ENCODE data around the gene CORO7. TPM values are rescaled to one million over a fixed set of nuclear protein-coding genes. Genes with fewer than 3 reads are reported as not detected.

Gene CORO7
- total RNA-seq, 1 donor from 2014 or later: 14.6 TPM

- H3K9me3 ChIP-seq (ENCODE audit: control insufficient read depth in 3 of 3, low read length in 3 of 3): no peaks in the 10 kb centered on the region
- H3K27ac ChIP-seq (ENCODE audit: low read depth, low read length): peak overlapping the region; percentile 78
- peak overlapping the region; percentile 55 to 68 (median 63) for H3K4me3 ChIP-seq (ENCODE audit: low read length in 3 of 3)
- H3K9ac ChIP-seq (ENCODE audit: low read depth in 1 of 3, low read length in 3 of 3): peak overlapping the region; percentile 39 to 74 (median 54)
- H3K36me3 ChIP-seq (ENCODE audit: control insufficient read depth in 3 of 3, insufficient read depth in 3 of 3, low read length in 3 of 3): no peaks in the 10 kb centered on the region
- no peaks in the 10 kb centered on the region for H3K27me3 ChIP-seq (ENCODE audit: control insufficient read depth in 3 of 3, insufficient read depth in 3 of 3, low read length in 3 of 3)
- H3K4me1 ChIP-seq (ENCODE audit: control insufficient read depth in 3 of 3, insufficient read depth in 3 of 3, low read length in 3 of 3): peaks cover 35 to 59% (median 49%) of the 10 kb centered on the region in 3 donors
These were observed 43.6 kb downstream of the CORO7 start for GRCh38 chr16:4372578-4373355.

GRCh38 chr16:4372001-4372577 is 44.3 kb downstream of the CORO7 start:
- Histone ChIP-seq H3K4me3 (ENCODE audit: low read length in 3 of 3) (peak overlapping the region; percentile 55 to 68 (median 63)), H3K4me1 (ENCODE audit: control insufficient read depth in 3 of 3, insufficient read depth in 3 of 3, low read length in 3 of 3) (peaks cover 30 to 54% (median 45%) of the 10 kb centered on the region in 3 donors), H3K36me3 (ENCODE audit: control insufficient read depth in 3 of 3, insufficient read depth in 3 of 3, low read length in 3 of 3) (no peaks in the 10 kb centered on the region), H3K27me3 (ENCODE audit: control insufficient read depth in 3 of 3, insufficient read depth in 3 of 3, low read length in 3 of 3) (no peaks in the 10 kb centered on the region), H3K27ac (ENCODE audit: low read depth, low read length) (peak overlapping the region; percentile 78), H3K9me3 (ENCODE audit: control insufficient read depth in 3 of 3, low read length in 3 of 3) (no peaks in the 10 kb centered on the region), H3K9ac (ENCODE audit: low read depth in 1 of 3, low read length in 3 of 3) (peak overlapping the region; percentile 39 to 74 (median 54))

DNA sequence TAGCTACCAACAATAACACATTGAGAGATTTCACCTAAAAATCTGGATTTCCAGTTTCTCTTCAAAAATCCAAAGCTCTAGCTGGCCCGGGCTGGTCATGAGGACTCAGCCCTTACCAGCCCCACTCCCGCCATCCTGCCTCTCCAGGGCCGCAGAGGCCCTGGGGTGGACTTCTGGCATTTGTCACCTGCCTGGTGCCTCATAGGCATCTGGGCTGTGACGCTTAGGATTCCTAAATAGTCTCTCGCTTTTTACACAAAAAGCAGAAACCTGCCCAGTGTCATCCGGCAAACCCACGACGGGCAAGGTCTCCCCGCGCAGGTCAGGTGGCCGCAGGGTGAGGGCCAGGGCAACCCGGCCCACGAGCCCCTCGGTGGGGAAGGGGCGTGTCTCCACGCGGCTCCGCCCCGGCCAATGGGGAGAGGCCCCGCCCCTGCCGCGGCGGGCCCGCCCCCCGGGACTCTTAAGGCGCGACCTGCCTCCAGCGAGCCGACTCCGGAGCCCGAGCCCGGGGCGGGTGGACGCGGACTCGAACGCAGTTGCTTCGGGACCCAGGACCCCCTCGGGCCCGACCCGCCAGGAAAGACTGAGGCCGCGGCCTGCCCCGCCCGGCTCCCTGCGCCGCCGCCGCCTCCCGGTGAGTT is 44.9 kb downstream of the CORO7 start, which contains the start of gene VASN:
Gene VASN (plus strand): TSS at position 492 of the 644 bp plus-strand sequence. CDS start 9,030 bp downstream, outside the sequence.
- H3K27ac ChIP-seq (ENCODE audit: low read depth, low read length): peak within 1 kb of the TSS; percentile 81
- H3K9ac ChIP-seq (ENCODE audit: low read depth in 1 of 3, low read length in 3 of 3): peak within 1 kb of the TSS; percentile 39 to 74 (median 54)
- H3K9me3 ChIP-seq (ENCODE audit: control insufficient read depth in 3 of 3, low read length in 3 of 3): no peaks in the 10 kb centered on the region
- peaks cover 24 to 48% (median 40%) of the 10 kb centered on the region in 3 donors for H3K4me1 ChIP-seq (ENCODE audit: control insufficient read depth in 3 of 3, insufficient read depth in 3 of 3, low read length in 3 of 3)
- no peaks in the 10 kb centered on the region for H3K36me3 ChIP-seq (ENCODE audit: control insufficient read depth in 3 of 3, insufficient read depth in 3 of 3, low read length in 3 of 3)
- H3K27me3 ChIP-seq (ENCODE audit: control insufficient read depth in 3 of 3, insufficient read depth in 3 of 3, low read length in 3 of 3): no peaks in the 10 kb centered on the region
- H3K4me3 ChIP-seq (ENCODE audit: low read length in 3 of 3): peak within 1 kb of the TSS; percentile 55 to 68 (median 63)

DNA sequence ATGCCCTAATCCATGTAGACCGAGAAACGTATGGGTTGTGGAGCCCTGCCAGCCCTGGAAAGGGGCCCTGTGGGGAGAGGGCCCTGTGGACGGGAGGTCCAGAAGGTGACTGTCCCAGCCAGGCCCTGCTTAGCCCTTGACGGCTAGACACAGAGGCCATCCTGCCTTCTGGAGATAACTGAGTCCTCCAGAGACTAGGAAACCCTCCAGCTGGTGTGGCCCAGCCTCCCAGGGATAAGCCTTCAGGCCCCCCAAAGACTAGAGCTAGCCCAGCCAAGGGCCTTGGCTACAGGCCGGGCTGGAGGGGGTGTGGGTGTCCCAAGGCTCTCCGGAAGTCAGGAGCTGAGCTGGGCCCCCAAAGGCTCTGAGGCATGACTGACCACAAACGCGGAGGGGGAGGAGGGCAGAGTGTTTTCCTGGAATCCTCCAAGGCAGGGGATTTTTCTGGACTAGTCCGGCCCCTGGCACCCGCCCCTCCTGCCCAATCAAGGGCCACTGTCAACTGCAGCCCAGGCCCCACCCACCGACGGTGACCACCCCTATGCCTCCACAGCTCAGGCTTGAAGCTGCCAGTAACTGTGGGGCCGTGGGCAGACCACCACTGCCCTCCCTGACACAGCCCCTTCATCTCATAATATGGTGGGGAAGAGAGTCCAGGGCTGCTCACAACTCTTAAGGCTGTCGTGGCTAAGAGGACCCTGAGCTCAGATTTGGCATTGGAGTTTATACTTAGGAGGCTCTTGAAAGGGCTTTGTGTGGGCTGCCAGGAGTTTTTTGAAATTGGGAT is 45.6 kb downstream of the CORO7 start:
- Histone ChIP-seq H3K36me3 (ENCODE audit: control insufficient read depth in 3 of 3, insufficient read depth in 3 of 3, low read length in 3 of 3) (no peaks in the 10 kb centered on the region), H3K27ac (ENCODE audit: low read depth, low read length) (peak overlapping the region; percentile 81), H3K9me3 (ENCODE audit: control insufficient read depth in 3 of 3, low read length in 3 of 3) (no peaks in the 10 kb centered on the region), H3K4me3 (ENCODE audit: low read length in 3 of 3) (peak overlapping the region in 1 of 3 donors; percentile 55), H3K27me3 (ENCODE audit: control insufficient read depth in 3 of 3, insufficient read depth in 3 of 3, low read length in 3 of 3) (no peaks in the 10 kb centered on the region), H3K9ac (ENCODE audit: low read depth in 1 of 3, low read length in 3 of 3) (peak overlapping the region in 1 of 3 donors; percentile 51), H3K4me1 (ENCODE audit: control insufficient read depth in 3 of 3, insufficient read depth in 3 of 3, low read length in 3 of 3) (peaks cover 21 to 40% (median 33%) of the 10 kb centered on the region in 3 donors)

- Histone ChIP-seq H3K4me3 (ENCODE audit: low read length in 3 of 3) (no peak overlapping the region), H3K9me3 (ENCODE audit: control insufficient read depth in 3 of 3, low read length in 3 of 3) (no peaks in the 10 kb centered on the region), H3K4me1 (ENCODE audit: control insufficient read depth in 3 of 3, insufficient read depth in 3 of 3, low read length in 3 of 3) (peaks cover 19 to 37% (median 30%) of the 10 kb centered on the region in 3 donors), H3K27ac (ENCODE audit: low read depth, low read length) (peak overlapping the region; percentile 81), H3K36me3 (ENCODE audit: control insufficient read depth in 3 of 3, insufficient read depth in 3 of 3, low read length in 3 of 3) (peaks cover 0 to 3% (median 2%) of the 10 kb centered on the region in 3 donors), H3K9ac (ENCODE audit: low read depth in 1 of 3, low read length in 3 of 3) (peak overlapping the region in 1 of 3 donors; percentile 51), H3K27me3 (ENCODE audit: control insufficient read depth in 3 of 3, insufficient read depth in 3 of 3, low read length in 3 of 3) (no peaks in the 10 kb centered on the region)
These were observed 46.2 kb downstream of the CORO7 start for GRCh38 chr16:4370151-4370550.

DNA sequence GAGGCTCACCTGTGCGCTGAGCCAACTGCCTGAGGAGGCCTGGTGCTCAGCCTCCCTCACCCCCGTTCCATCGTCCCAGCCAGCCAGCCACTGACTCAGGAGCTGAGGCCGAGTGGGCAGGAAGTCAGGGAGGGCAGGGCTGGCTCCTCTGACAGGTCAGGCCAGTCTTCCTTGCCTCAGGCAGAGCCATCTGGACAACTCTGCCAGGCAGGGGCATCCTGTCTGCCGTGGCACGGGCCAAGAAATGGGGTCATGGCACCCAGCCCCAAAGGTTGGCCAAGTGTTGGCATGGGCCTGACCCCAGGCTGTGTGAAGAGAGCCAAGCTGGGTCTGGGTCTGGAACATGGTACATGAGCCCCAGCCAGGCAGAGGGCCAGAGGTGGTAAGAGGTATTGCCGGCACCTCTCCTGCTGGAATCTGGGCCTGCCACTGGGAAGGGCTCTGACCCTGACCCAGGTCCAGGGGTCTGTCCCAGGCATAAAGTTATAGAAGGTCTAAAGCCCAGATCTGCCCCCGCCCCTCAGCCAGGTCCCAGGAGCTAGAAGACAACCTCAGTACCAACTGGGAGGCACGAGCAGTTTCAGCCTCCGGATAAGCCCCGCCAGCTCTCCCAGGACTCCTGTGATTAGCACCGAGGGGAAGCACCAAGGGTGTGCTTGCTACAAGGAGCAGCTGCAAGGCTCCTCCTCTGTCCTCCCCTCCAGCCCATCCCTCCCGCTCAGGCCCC is 47.2 kb downstream of the CORO7 start:
- no peak overlapping the region for H3K27ac ChIP-seq (ENCODE audit: low read depth, low read length)

DNA sequence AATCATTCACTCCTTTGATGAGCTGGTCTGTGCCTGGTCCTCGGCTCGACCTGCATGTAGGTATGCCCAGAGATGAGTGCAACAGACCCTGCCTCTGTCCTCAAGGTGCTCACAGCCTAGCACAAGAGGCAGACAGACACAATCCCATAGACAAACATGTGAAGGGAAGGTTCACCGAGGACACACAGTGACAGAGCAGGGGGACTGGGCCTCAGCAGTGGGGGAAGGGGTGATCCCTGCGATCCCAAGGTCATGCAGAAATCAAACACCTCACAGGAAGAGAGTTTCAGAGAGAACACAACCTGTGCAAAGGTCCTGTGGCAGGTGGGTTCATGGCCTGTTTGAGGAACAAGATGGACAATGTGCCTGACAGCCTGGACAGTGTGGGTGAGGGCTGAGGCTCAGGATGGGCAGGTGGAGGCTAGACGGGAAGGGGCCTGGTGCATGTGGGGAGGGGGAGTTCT is 49.0 kb downstream of the CORO7 start:
- Histone ChIP-seq H3K27me3 (ENCODE audit: control insufficient read depth in 3 of 3, insufficient read depth in 3 of 3, low read length in 3 of 3) (no peaks in the 10 kb centered on the region), H3K9ac (ENCODE audit: low read depth in 1 of 3, low read length in 3 of 3) (no peak overlapping the region), H3K27ac (ENCODE audit: low read depth, low read length) (no peak overlapping the region), H3K4me1 (ENCODE audit: control insufficient read depth in 3 of 3, insufficient read depth in 3 of 3, low read length in 3 of 3) (peaks cover 10 to 24% (median 20%) of the 10 kb centered on the region in 3 donors), H3K36me3 (ENCODE audit: control insufficient read depth in 3 of 3, insufficient read depth in 3 of 3, low read length in 3 of 3) (peaks cover 5 to 8% (median 7%) of the 10 kb centered on the region in 3 donors), H3K4me3 (ENCODE audit: low read length in 3 of 3) (no peak overlapping the region), H3K9me3 (ENCODE audit: control insufficient read depth in 3 of 3, low read length in 3 of 3) (no peaks in the 10 kb centered on the region)

More for the DNA sequence above, 47.2 kb downstream of the CORO7 start:
- Histone ChIP-seq H3K4me3 (ENCODE audit: low read length in 3 of 3) (no peak overlapping the region), H3K9me3 (ENCODE audit: control insufficient read depth in 3 of 3, low read length in 3 of 3) (no peaks in the 10 kb centered on the region), H3K9ac (ENCODE audit: low read depth in 1 of 3, low read length in 3 of 3) (no peak overlapping the region), H3K27me3 (ENCODE audit: control insufficient read depth in 3 of 3, insufficient read depth in 3 of 3, low read length in 3 of 3) (no peaks in the 10 kb centered on the region), H3K36me3 (ENCODE audit: control insufficient read depth in 3 of 3, insufficient read depth in 3 of 3, low read length in 3 of 3) (peaks cover 3 to 8% (median 5%) of the 10 kb centered on the region in 3 donors), H3K4me1 (ENCODE audit: control insufficient read depth in 3 of 3, insufficient read depth in 3 of 3, low read length in 3 of 3) (peaks cover 11 to 31% (median 25%) of the 10 kb centered on the region in 3 donors)

- Histone ChIP-seq H3K9me3 (ENCODE audit: control insufficient read depth in 3 of 3, low read length in 3 of 3) (no peaks in the 10 kb centered on the region), H3K36me3 (ENCODE audit: control insufficient read depth in 3 of 3, insufficient read depth in 3 of 3, low read length in 3 of 3) (peaks cover 5 to 17% (median 12%) of the 10 kb centered on the region in 3 donors), H3K9ac (ENCODE audit: low read depth in 1 of 3, low read length in 3 of 3) (no peak overlapping the region), H3K27me3 (ENCODE audit: control insufficient read depth in 3 of 3, insufficient read depth in 3 of 3, low read length in 3 of 3) (no peaks in the 10 kb centered on the region), H3K4me1 (ENCODE audit: control insufficient read depth in 3 of 3, insufficient read depth in 3 of 3, low read length in 3 of 3) (peaks cover 7 to 16% (median 12%) of the 10 kb centered on the region in 3 donors), H3K27ac (ENCODE audit: low read depth, low read length) (no peak overlapping the region), H3K4me3 (ENCODE audit: low read length in 3 of 3) (no peak overlapping the region)
These were observed 50.4 kb downstream of the CORO7 start for GRCh38 chr16:4366016-4366415.

DNA sequence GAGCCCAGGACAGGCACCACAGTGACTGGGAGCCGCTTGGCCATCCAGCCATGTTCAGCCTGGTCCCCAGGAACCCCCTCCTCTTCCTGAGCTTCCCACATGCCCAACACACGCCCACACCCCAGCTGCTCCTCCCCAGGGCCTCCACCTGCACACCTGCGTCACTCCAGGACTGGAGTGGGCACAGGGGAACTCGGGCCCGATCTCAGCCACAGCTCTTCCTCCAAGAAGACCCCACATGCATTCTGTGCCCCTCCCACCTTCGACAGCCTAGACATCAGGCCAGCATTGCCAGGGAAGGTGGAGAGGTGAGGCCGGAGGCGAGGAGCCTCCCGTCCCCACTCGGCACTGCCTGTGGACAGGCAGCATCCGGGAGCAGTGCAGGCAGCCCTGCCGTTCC is 50.8 kb downstream of the CORO7 start:
- no peaks in the 10 kb centered on the region for H3K9me3 ChIP-seq (ENCODE audit: control insufficient read depth in 3 of 3, low read length in 3 of 3)
- H3K4me1 ChIP-seq (ENCODE audit: control insufficient read depth in 3 of 3, insufficient read depth in 3 of 3, low read length in 3 of 3): peaks cover 7 to 14% (median 10%) of the 10 kb centered on the region in 3 donors
- no peak overlapping the region for H3K27ac ChIP-seq (ENCODE audit: low read depth, low read length)
- H3K27me3 ChIP-seq (ENCODE audit: control insufficient read depth in 3 of 3, insufficient read depth in 3 of 3, low read length in 3 of 3): no peaks in the 10 kb centered on the region
- H3K36me3 ChIP-seq (ENCODE audit: control insufficient read depth in 3 of 3, insufficient read depth in 3 of 3, low read length in 3 of 3): peaks cover 5 to 20% (median 14%) of the 10 kb centered on the region in 3 donors
- H3K9ac ChIP-seq (ENCODE audit: low read depth in 1 of 3, low read length in 3 of 3): no peak overlapping the region
- H3K4me3 ChIP-seq (ENCODE audit: low read length in 3 of 3): no peak overlapping the region
